Skeletal muscle satellite cell (primary cell): Measurements from ENCODE around the gene GORASP2.
A peak's percentile ranks its signal among the peaks of the same experiment; 100 is the strongest.

Source experiments
- H3K27me3 ChIP-seq: 2 replicates; pipeline ENCODE4 v1.7.0; 2013; ENCODE audit warnings: low read length; ENCODE audit not compliant: control insufficient read depth, insufficient read depth
- H3K36me3 ChIP-seq: 2 replicates; pipeline ENCODE4 v1.7.0; 2013; ENCODE audit warnings: mild to moderate bottlenecking, control low read depth, low read length; ENCODE audit not compliant: insufficient read depth
- H3K4me1 ChIP-seq: 2 replicates; pipeline ENCODE4 v1.7.0; 2013; ENCODE audit warnings: low read length; ENCODE audit not compliant: control insufficient read depth, insufficient read depth
- H3K4me2 ChIP-seq: 2 replicates; pipeline ENCODE4 v1.7.0; 2013; ENCODE audit warnings: mild to moderate bottlenecking, low read length
- H3K4me3 ChIP-seq: 2 replicates; pipeline ENCODE4 v1.7.0; 2013; ENCODE audit warnings: low read length
- H3K9ac ChIP-seq: 2 replicates; pipeline ENCODE4 v1.7.0; 2013; ENCODE audit warnings: mild to moderate bottlenecking, low read depth, low read length, moderate library complexity
- H3K9me3 ChIP-seq: replicated peaks from 2 replicates; pipeline ENCODE4 v1.7.0; 2013; ENCODE audit warnings: mild to moderate bottlenecking, control low read depth, low read length

GORASP2 gene

DNA sequence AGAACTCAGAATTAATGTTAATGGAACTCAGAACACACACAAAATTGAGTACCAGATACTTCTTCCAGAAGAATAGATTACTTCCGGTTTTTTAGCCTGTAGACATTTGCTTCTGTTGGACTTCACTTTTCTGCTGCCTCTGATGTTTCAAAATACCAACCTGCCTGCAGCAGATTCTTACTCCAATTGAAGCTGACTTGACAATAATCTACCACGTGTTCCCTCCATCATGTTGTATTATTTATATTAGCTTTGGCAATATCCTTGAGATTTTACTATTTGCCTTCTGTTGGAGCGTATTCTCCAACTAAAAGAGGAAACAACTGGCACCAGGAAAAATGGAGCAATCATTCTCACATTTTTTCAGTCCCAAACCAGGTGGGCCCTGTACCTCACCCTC lies 3.1 kb upstream of the GORASP2 start:
- Histone ChIP-seq H3K4me3 (no peak overlapping the region), H3K9me3 (peaks cover 7% of the 10 kb centered on the region), H3K4me1 (peaks cover 9% of the 10 kb centered on the region), H3K27me3 (no peaks in the 10 kb centered on the region), H3K9ac (no peak overlapping the region), H3K4me2 (no peak overlapping the region), H3K36me3 (no peaks in the 10 kb centered on the region)

DNA sequence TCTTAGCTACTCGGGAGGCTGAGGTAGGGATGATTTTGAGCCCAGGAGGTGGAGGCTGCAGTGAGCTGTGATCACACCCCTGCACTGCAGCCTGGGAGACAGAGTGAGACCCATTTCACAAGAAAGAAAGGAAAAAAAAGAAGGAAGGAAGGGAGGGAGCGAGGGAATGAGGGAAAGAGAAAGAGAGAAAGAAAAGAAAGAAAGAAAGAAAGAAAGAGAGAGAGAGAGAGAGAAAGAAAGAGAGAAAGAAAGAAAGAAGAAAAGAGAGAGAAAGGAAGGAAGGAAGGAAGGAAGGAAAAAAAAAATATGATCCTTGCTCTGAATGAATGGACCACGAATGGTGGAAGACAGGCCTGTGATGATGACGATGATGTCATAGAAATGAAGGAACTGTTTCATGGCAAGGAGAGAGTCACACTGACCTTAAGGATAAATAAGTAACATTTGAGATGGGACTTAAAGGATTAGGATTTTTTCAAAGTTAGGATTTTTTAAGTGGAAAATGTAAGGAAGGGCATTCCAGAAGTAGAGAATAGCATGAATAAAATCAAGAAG lies 2.2 kb upstream of the GORASP2 start:
- Histone ChIP-seq H3K9ac (no peak overlapping the region), H3K36me3 (no peaks in the 10 kb centered on the region), H3K4me2 (no peak overlapping the region), H3K4me1 (peaks cover 17% of the 10 kb centered on the region), H3K9me3 (peaks cover 7% of the 10 kb centered on the region), H3K4me3 (no peak overlapping the region), H3K27me3 (no peaks in the 10 kb centered on the region)

GRCh38 chr2:170928036-170928823 lies 823 bp upstream of the GORASP2 start:
- peak overlapping the region; percentile 73 for H3K9ac ChIP-seq
- peaks cover 7% of the 10 kb centered on the region for H3K9me3 ChIP-seq
- no peaks in the 10 kb centered on the region for H3K36me3 ChIP-seq
- peak overlapping the region; percentile 54 for H3K4me3 ChIP-seq
- peaks cover 17% of the 10 kb centered on the region for H3K4me1 ChIP-seq
- no peaks in the 10 kb centered on the region for H3K27me3 ChIP-seq
- peak overlapping the region; percentile 80 for H3K4me2 ChIP-seq

DNA sequence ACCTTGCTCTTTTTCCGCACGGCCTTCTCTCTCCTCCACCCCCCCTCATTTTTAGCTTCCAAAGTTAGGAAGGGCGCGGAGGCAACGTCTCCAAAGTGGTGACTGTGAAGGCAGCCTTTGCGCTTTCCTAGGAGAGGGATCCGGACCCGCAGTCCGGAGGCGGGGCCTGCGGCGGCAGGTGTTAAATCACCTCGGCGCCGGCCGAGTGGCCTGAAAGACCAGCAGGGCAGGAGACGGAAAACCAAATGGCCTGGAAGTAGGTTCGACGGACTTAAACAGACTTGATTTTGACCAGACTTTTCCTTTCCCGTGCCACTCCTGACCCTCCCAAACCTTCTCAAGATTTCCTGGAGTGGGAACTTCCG lies 615 bp downstream of the GORASP2 start:
- Histone ChIP-seq H3K4me2 (peak overlapping the region; percentile 89), H3K36me3 (no peaks in the 10 kb centered on the region), H3K27me3 (no peaks in the 10 kb centered on the region), H3K9me3 (no peaks in the 10 kb centered on the region), H3K9ac (peak overlapping the region; percentile 99), H3K4me3 (peak overlapping the region; percentile 97), H3K4me1 (peaks cover 17% of the 10 kb centered on the region)

DNA sequence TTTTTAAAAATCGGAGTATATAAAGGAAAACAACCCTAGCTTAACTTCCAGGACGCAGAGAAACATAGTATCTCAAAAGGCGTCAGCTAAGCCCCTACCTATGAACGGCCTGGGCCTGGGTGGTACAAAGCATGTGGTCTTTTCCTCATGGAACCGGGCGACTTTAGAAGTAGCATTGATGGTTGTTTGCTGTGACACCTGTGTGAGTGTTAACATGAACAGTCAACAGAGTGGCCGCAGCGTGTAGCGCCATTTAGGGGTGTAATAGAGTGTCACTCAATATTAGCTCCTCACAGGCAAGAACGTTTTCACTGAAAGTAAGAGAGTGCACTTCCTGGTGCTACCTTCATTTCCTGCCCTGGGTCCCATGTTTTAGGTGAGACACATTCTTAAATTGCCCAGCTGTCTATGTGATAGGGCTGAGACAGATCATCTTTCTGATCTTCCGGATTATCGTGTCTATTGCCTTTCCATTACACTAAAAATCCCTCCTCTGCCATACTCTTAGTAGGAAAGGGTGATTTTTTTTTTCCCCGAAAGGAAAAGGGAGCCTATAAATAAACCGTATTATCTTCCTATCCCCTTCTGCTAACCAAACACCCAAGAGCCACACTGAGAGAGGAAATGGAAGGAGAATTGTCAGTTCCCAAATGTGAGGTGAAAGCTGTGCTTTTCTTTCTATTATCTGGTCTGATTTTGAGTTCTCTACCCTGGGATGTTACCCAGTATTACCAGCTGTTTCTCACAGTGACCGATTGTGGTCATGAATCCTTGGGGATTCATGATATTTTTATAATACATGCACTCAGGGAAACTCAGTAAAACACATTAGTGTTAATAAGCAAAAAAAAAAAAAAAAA lies 1.3 kb downstream of the GORASP2 start:
- Histone ChIP-seq H3K9ac (peak overlapping the region; percentile 99), H3K4me3 (peak overlapping the region; percentile 97), H3K27me3 (no peaks in the 10 kb centered on the region), H3K4me2 (peak overlapping the region; percentile 89), H3K4me1 (peaks cover 17% of the 10 kb centered on the region), H3K36me3 (no peaks in the 10 kb centered on the region), H3K9me3 (no peaks in the 10 kb centered on the region)

DNA sequence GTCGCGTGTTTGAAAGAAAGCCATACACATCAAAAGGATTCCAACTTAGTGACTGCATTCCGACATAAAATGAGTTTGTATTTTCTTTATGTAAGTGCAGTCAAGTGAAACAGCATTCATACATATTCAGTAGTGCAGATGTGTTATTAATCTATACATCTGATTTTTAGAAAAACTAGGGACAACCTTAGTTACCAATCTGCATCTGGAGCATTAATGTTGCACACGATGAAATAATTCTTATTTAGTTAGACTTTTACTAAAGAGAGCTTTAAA lies 1.9 kb downstream of the GORASP2 start:
- Histone ChIP-seq H3K36me3 (peaks cover 3% of the 10 kb centered on the region), H3K27me3 (no peaks in the 10 kb centered on the region), H3K9me3 (no peaks in the 10 kb centered on the region), H3K4me3 (peak overlapping the region; percentile 97), H3K4me2 (peak overlapping the region; percentile 89), H3K9ac (peak overlapping the region; percentile 99), H3K4me1 (peaks cover 17% of the 10 kb centered on the region)

- H3K27me3 ChIP-seq = no peaks in the 10 kb centered on the region
- H3K9ac ChIP-seq = no peak overlapping the region
- no peaks in the 10 kb centered on the region for H3K9me3 ChIP-seq
- peaks cover 17% of the 10 kb centered on the region for H3K4me1 ChIP-seq
- no peak overlapping the region for H3K4me2 ChIP-seq
- peaks cover 9% of the 10 kb centered on the region for H3K36me3 ChIP-seq
- H3K4me3 ChIP-seq = no peak overlapping the region
Measured at GRCh38 chr2:170932166-170932565, 3.1 kb downstream of the GORASP2 start.

GRCh38 chr2:170932948-170933347 lies 3.9 kb downstream of the GORASP2 start:
- Histone ChIP-seq H3K4me2 (no peak overlapping the region), H3K4me3 (no peak overlapping the region), H3K9ac (no peak overlapping the region), H3K27me3 (no peaks in the 10 kb centered on the region), H3K4me1 (peaks cover 17% of the 10 kb centered on the region), H3K36me3 (peaks cover 9% of the 10 kb centered on the region), H3K9me3 (no peaks in the 10 kb centered on the region)

DNA sequence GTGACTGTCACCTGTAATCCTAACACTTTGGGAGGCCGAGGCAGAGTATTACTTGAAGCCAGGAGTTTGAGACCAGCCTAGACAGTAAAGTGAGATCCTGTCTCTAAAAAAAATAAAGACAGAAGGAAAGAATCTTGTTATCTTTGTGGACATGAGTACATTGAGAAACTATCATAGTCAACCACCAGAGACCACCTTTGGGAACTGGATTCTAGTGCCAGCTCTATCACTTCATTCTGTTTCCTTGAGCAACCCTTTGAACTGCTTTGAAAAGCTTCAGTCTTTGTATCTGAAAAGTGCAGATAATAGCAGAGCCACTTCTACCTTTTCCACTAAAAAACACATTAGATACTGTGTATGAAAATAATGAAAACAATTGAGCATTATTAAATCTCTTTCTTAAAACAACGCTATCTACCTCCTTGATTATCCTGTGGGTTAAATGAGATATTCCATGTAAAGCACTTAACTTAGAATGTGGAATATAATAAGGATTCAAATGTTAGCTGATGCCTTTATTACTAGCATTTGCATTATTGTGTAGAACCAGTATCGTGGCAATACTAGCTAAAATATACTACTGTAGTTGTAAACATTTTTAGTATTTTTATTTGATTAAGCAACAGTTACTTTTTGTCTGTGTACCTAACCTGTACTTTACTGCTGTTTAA lies 8.8 kb downstream of the GORASP2 start:
- no peak overlapping the region for H3K4me3 ChIP-seq
- no peak overlapping the region for H3K9ac ChIP-seq
- H3K36me3 ChIP-seq = peaks cover 9% of the 10 kb centered on the region
- no peaks in the 10 kb centered on the region for H3K4me1 ChIP-seq
- no peaks in the 10 kb centered on the region for H3K27me3 ChIP-seq
- no peak overlapping the region for H3K4me2 ChIP-seq
- no peaks in the 10 kb centered on the region for H3K9me3 ChIP-seq

GRCh38 chr2:170940066-170940465 lies 11.0 kb downstream of the GORASP2 start:
- Histone ChIP-seq H3K4me3 (no peak overlapping the region), H3K27me3 (no peaks in the 10 kb centered on the region), H3K9me3 (no peaks in the 10 kb centered on the region), H3K4me2 (no peak overlapping the region), H3K9ac (no peak overlapping the region), H3K4me1 (no peaks in the 10 kb centered on the region), H3K36me3 (peaks cover 9% of the 10 kb centered on the region)

- Histone ChIP-seq H3K4me2 (no peak overlapping the region), H3K4me1 (no peaks in the 10 kb centered on the region), H3K9ac (no peak overlapping the region), H3K36me3 (no peaks in the 10 kb centered on the region), H3K9me3 (no peaks in the 10 kb centered on the region), H3K4me3 (no peak overlapping the region), H3K27me3 (no peaks in the 10 kb centered on the region)
Measured at GRCh38 chr2:170942615-170943014, 13.6 kb downstream of the GORASP2 start.
